HepG2 (cell line): ENCODE measurements around the gene PACC1. TPM values are rescaled to one million over a fixed set of nuclear protein-coding genes. Genes with fewer than 3 reads are reported as not detected.

ENCODE experiments used
- ATAC-seq: fragments of 200-7000 bp; cut with Tn5 transposase; 3 replicates; pipeline ENCODE4 v1.9.1; 2020; ENCODE audit warnings: mild to moderate bottlenecking, moderate library complexity
- BruUV-seq: library from RNA; stranded (reverse); fragments of 400-500 nt; replicated peaks from 2 replicates; lab custom pipeline; 2021; lab: Mats Ljungman, UMichigan
- CTCF ChIA-PET: fragments of 300-600 bp; formaldehyde crosslinking; extraction: SDS; loops from one replicate; lab custom pipeline; 2021; ENCODE audit warnings: low total read pairs, inconsistent platforms, low intra/inter-chr PET ratio; lab: Yijun Ruan, JAX
- POLR2A ChIA-PET: fragments of 350-600 bp; sonication (Branson Sonifier 250); formaldehyde crosslinking; loops from one replicate; lab custom pipeline; 2020; ENCODE audit warnings: antibody characterized with exemption, inconsistent platforms; lab: Yijun Ruan, JAX
- DNase-seq: peaks from one replicate; pipeline ENCODE4 v3.0.0-alpha.2; 2015; ENCODE audit warnings: low spot score
- FAIRE-seq: peaks from 3 replicates; lab custom pipeline; 2011; peaks lifted over from hg19 to GRCh38; lab: Jason Lieb, UNC
- H2AFZ ChIP-seq: one replicate; pipeline ENCODE4 v1.6.1; 2011; ENCODE audit warnings: low read length, inconsistent platforms
- H3K27ac ChIP-seq: fragments of 300-600 bp; 3 replicates; pipeline ENCODE4 v1.8.0; 2011; ENCODE audit warnings: mixed run types, mild to moderate bottlenecking, mixed read lengths, low read length, inconsistent platforms; ENCODE audit not compliant: insufficient read depth; ENCODE audit errors: extremely low read length
- H3K27me3 ChIP-seq, 2 experiments: fragments of 200-600 bp in 1 of 2; 2 replicates in 1 of 2; 3 replicates in 1 of 2; pipeline versions ENCODE4 v1.6.0 to v1.8.0; 2011; ENCODE audit warnings: low read length in 2 of 2, mild to moderate bottlenecking in 2 of 2, moderate library complexity in 2 of 2, inconsistent platforms in 1 of 2; ENCODE audit not compliant: insufficient read depth in 2 of 2, control insufficient read depth in 1 of 2
- H3K36me3 ChIP-seq, 2 experiments: fragments of 200-600 bp in 1 of 2; replicated peaks in 1 of 2; 2 replicates in 1 of 2; 3 replicates in 1 of 2; pipeline versions ENCODE4 v1.5.1 to v1.8.0; 2011; ENCODE audit warnings: low read length in 2 of 2, inconsistent platforms in 1 of 2; ENCODE audit not compliant: insufficient read depth in 2 of 2, control insufficient read depth in 1 of 2
- H3K4me1 ChIP-seq: 2 replicates; pipeline ENCODE4 v1.5.1; 2012; ENCODE audit warnings: low read length, inconsistent platforms; ENCODE audit not compliant: insufficient read depth
- H3K4me2 ChIP-seq: 2 replicates; pipeline ENCODE4 v1.6.0; 2011; ENCODE audit warnings: low read depth, low read length, inconsistent platforms
- H3K4me3 ChIP-seq, 3 experiments: fragments of 200-600 bp in 1 of 3; sonication (generic), shearing (Covaris generic) in 1 of 3; replicated peaks in 1 of 3; 2 replicates each; pipeline ENCODE4 v1.5.1; 2011 to 2016; ENCODE audit warnings: low read length in 3 of 3, inconsistent platforms in 2 of 3, low read depth in 2 of 3, mild to moderate bottlenecking in 2 of 3, control low read depth in 1 of 3, mixed read lengths in 1 of 3; ENCODE audit not compliant: insufficient read depth in 1 of 3
- H3K79me2 ChIP-seq: one replicate; pipeline ENCODE4 v1.6.1; 2011; ENCODE audit warnings: low read length, inconsistent platforms; ENCODE audit not compliant: insufficient read depth
- H3K9ac ChIP-seq: 2 replicates; pipeline ENCODE4 v1.6.0; 2011; ENCODE audit warnings: mild to moderate bottlenecking, low read depth, low read length, inconsistent platforms; ENCODE audit not compliant: insufficient read depth
- H3K9me3 ChIP-seq: 2 replicates; pipeline ENCODE4 v1.5.1; 2012; ENCODE audit warnings: mild to moderate bottlenecking, low read length
- H4K20me1 ChIP-seq: 2 replicates; pipeline ENCODE4 v1.6.0; 2011; ENCODE audit warnings: inconsistent platforms, mild to moderate bottlenecking, low read length, moderate library complexity; ENCODE audit not compliant: insufficient read depth
- ATF7 ChIP-seq, 2 experiments: fragments of 450-650 bp in 1 of 2; sonication (generic) in 1 of 2; formaldehyde crosslinking in 1 of 2; IDR thresholded peaks; 2 replicates each; pipeline versions ENCODE4 v1.4.0 to v1.6.1; 2016 to 2020; ENCODE audit warnings: antibody characterized with exemption in 1 of 2, mild to moderate bottlenecking in 1 of 2, missing genetic modification reagents in 1 of 2
- HOXA5 ChIP-seq: sonication (generic); formaldehyde crosslinking; IDR thresholded peaks from 2 replicates; pipeline ENCODE4 v1.4.0; 2020; ENCODE audit warnings: missing genetic modification reagents
- KMT2B ChIP-seq: IDR thresholded peaks from 2 replicates; pipeline ENCODE4 v1.6.1; 2016; ENCODE audit warnings: missing genetic modification reagents, missing compliant biosample characterization
- RXRA ChIP-seq: sonication (generic); formaldehyde crosslinking; IDR thresholded peaks from 2 replicates; pipeline ENCODE4 v1.5.1; 2020; ENCODE audit warnings: missing genetic modification reagents
- RXRB ChIP-seq: IDR thresholded peaks from 2 replicates; pipeline ENCODE4 v1.6.1; 2016; ENCODE audit warnings: borderline replicate concordance, missing genetic modification reagents, missing compliant biosample characterization
- SIN3B ChIP-seq: fragments of 150-350 bp; IDR thresholded peaks from 2 replicates; pipeline ENCODE4 v1.6.1; 2014; ENCODE audit warnings: low read length
- SOX6 ChIP-seq, 2 experiments: fragments of 450-650 bp in 1 of 2; sonication (generic) in 1 of 2; formaldehyde crosslinking in 1 of 2; IDR thresholded peaks; 2 replicates each; pipeline versions ENCODE4 v1.4.0 to v1.6.1; 2017 to 2020; ENCODE audit warnings: antibody characterized with exemption in 1 of 2, mild to moderate bottlenecking in 1 of 2, missing genetic modification reagents in 1 of 2
- ZNF326 ChIP-seq: sonication (generic); formaldehyde crosslinking; IDR thresholded peaks from 2 replicates; pipeline ENCODE4 v1.4.0; 2020; ENCODE audit warnings: missing genetic modification reagents, borderline replicate concordance
- ZNF33A ChIP-seq: sonication (generic); formaldehyde crosslinking; IDR thresholded peaks from 2 replicates; pipeline ENCODE4 v1.5.1; 2020; ENCODE audit warnings: missing genetic modification reagents, mild to moderate bottlenecking, moderate library complexity, borderline replicate concordance
- WGBS: methylation state at CpG from one replicate; pipeline ENCODE4 v1.1.6; 2017; ENCODE audit warnings: low lambda C conversion rate; 5-methylcytosine and 5-hydroxymethylcytosine counted together
- in situ Hi-C: cut with HindIII; loops from 2 replicates; pipeline ENCODE4 v1.10.0; 2017; ENCODE audit warnings: low pct_unique_long_range_greater_than_20kb; ENCODE audit not compliant: extremely low pct_ligation_motif_present
- intact Hi-C: fragments of 100-400 bp; cut with micrococcal nuclease; formaldehyde crosslinking; loops from one replicate; pipeline ENCODE4 v1.10.0; 2022; ENCODE audit not compliant: unreplicated experiment
- polyA plus RNA-seq, 8 experiments: library from polyadenylated mRNA; depleted of rRNA in 3 of 8; stranded (reverse) in 7 of 8; unstranded in 1 of 8; fragments of >200 nt; fragmentation: Illumina TruSeq in 4 of 8; extraction: Trizol in 4 of 8; gene quantifications; 2 replicates each; pipeline versions ENCODE4 v1.2.1 to v1.2.3, GENCODE V29; 2011 to 2016; ENCODE audit warnings: low read depth in 4 of 8, missing spikeins in 1 of 8, mixed read lengths in 1 of 8; ENCODE audit not compliant: insufficient read depth in 1 of 8
- total RNA-seq, 5 experiments: library from RNA; depleted of rRNA; stranded (reverse); fragments of >200 nt; fragmentation: Illumina TruSeq; extraction: Trizol; gene quantifications; 2 replicates each; pipeline ENCODE4 v1.2.3, GENCODE V29; 2016; ENCODE audit warnings: low read depth in 1 of 5
- TF ChIP-seq, protein P1 (sequence below): sonication (generic); formaldehyde crosslinking; IDR thresholded peaks from 2 replicates; pipeline ENCODE4 v1.4.0; 2020; ENCODE audit warnings: missing genetic modification reagents
- TF ChIP-seq, protein P2 (sequence below): sonication (generic); formaldehyde crosslinking; IDR thresholded peaks from 2 replicates; pipeline ENCODE4 v1.4.0; 2020; ENCODE audit warnings: mild to moderate bottlenecking, missing genetic modification reagents
- TF ChIP-seq, protein P3 (sequence below), 2 experiments: sonication (generic) in 1 of 2; formaldehyde crosslinking in 1 of 2; IDR thresholded peaks; 2 replicates each; pipeline versions ENCODE4 v1.4.0 to v1.6.1; 2016 to 2020; ENCODE audit warnings: borderline replicate concordance in 1 of 2, low read depth in 1 of 2, mild to moderate bottlenecking in 1 of 2, missing genetic modification reagents in 1 of 2

The PACC1 gene
- total and polyA plus RNA-seq, 2 of the 13 experiments (the other 11 are each of a cell fraction or from before 2014, with no cell fraction given), result 9.4 to 10.7 TPM

DNA sequence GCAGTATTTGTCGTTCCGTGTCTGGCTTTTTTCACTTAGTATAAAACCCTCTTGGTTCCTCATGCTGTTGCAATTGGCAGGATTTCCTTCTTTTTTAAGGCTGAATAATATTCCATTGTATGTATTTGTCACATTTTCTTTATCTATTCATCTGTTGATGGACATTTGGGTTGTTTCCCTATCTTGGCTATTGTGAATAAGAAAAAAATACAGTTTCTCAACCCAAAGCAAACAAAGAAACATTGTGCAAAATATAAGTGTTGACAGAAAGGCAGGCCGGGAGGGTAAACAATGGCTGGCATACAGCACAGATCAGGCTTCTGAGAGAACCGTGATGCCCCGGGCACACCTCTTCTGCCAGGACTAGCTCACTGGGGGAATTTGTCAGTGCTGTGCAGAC lies 45.0 kb upstream of the PACC1 start:
- DNase-seq, result no peak
- Histone ChIP-seq H3K36me3 (no peaks in the 10 kb centered on the region), H3K9me3 (peaks cover 10% of the 10 kb centered on the region; the same call in 1 of the 2 replicates), H3K27ac (no peak overlapping the region), H3K4me2 (no peak overlapping the region), H3K4me3 (no peak overlapping the region), H3K4me1 (peaks cover 30% of the 10 kb centered on the region), H3K9ac (no peak overlapping the region), H2AFZ (no peak overlapping the region), H4K20me1 (no peaks in the 10 kb centered on the region), H3K27me3 (peaks cover 0 to 14% of the 10 kb centered on the region in 2 experiments; a peak in 1 of 5 replicates), H3K79me2 (no peaks in the 10 kb centered on the region)
- in situ Hi-C loops, result loop anchor here (5.0 to 10.0 kb wide), 2 partner anchors 95 to 397 kb away; no protein-coding TSS in a partner anchor
- 35% methylated on average over 5 of the region's 5 CpGs for WGBS
- no peak for ATAC-seq
- FAIRE-seq, result no peak
- BruUV-seq, result no TSS peak
- ChIA-PET POLR2A (no interaction called here), CTCF (no interaction called here)
- intact Hi-C loops, result loop anchor here (5.0 kb wide), 1 partner anchor 92 kb away; no protein-coding TSS in a partner anchor
- no peak for TF ChIP-seq RXRA (CRISPR knock-in tag)
- TF ChIP-seq, protein P1, sequence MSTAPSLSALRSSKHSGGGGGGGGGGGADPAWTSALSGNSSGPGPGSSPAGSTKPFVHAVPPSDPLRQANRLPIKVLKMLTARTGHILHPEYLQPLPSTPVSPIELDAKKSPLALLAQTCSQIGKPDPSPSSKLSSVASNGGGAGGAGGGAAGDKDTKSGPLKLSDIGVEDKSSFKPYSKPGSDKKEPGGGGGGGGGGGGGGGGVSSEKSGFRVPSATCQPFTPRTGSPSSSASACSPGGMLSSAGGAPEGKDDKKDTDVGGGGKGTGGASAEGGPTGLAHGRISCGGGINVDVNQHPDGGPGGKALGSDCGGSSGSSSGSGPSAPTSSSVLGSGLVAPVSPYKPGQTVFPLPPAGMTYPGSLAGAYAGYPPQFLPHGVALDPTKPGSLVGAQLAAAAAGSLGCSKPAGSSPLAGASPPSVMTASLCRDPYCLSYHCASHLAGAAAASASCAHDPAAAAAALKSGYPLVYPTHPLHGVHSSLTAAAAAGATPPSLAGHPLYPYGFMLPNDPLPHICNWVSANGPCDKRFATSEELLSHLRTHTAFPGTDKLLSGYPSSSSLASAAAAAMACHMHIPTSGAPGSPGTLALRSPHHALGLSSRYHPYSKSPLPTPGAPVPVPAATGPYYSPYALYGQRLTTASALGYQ (CRISPR knock-in tag), result no peak
- TF ChIP-seq, protein P2, sequence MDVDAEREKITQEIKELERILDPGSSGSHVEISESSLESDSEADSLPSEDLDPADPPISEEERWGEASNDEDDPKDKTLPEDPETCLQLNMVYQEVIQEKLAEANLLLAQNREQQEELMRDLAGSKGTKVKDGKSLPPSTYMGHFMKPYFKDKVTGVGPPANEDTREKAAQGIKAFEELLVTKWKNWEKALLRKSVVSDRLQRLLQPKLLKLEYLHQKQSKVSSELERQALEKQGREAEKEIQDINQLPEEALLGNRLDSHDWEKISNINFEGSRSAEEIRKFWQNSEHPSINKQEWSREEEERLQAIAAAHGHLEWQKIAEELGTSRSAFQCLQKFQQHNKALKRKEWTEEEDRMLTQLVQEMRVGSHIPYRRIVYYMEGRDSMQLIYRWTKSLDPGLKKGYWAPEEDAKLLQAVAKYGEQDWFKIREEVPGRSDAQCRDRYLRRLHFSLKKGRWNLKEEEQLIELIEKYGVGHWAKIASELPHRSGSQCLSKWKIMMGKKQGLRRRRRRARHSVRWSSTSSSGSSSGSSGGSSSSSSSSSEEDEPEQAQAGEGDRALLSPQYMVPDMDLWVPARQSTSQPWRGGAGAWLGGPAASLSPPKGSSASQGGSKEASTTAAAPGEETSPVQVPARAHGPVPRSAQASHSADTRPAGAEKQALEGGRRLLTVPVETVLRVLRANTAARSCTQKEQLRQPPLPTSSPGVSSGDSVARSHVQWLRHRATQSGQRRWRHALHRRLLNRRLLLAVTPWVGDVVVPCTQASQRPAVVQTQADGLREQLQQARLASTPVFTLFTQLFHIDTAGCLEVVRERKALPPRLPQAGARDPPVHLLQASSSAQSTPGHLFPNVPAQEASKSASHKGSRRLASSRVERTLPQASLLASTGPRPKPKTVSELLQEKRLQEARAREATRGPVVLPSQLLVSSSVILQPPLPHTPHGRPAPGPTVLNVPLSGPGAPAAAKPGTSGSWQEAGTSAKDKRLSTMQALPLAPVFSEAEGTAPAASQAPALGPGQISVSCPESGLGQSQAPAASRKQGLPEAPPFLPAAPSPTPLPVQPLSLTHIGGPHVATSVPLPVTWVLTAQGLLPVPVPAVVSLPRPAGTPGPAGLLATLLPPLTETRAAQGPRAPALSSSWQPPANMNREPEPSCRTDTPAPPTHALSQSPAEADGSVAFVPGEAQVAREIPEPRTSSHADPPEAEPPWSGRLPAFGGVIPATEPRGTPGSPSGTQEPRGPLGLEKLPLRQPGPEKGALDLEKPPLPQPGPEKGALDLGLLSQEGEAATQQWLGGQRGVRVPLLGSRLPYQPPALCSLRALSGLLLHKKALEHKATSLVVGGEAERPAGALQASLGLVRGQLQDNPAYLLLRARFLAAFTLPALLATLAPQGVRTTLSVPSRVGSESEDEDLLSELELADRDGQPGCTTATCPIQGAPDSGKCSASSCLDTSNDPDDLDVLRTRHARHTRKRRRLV (CRISPR knock-in tag), result no peak
- TF ChIP-seq SOX6 (IDR thresholded peaks at IDR 0.05), result no peak
- TF ChIP-seq SOX6 (CRISPR knock-in tag; IDR thresholded peaks at IDR 0.05), result 0 out of 2 replicates have a peak, but pooled peaks have one; percentile 11
- no peak for TF ChIP-seq ZNF326 (CRISPR knock-in tag)
- no peak for TF ChIP-seq KMT2B (CRISPR knock-in tag)
- TF ChIP-seq RXRB (CRISPR knock-in tag), result no peak
- no peak for TF ChIP-seq ZNF33A (CRISPR knock-in tag)
- no peak for TF ChIP-seq ATF7 (IDR thresholded peaks at IDR 0.05)
- no peak for TF ChIP-seq ATF7 (CRISPR knock-in tag; IDR thresholded peaks at IDR 0.05)
- no peak for TF ChIP-seq SIN3B
- TF ChIP-seq, protein P3, sequence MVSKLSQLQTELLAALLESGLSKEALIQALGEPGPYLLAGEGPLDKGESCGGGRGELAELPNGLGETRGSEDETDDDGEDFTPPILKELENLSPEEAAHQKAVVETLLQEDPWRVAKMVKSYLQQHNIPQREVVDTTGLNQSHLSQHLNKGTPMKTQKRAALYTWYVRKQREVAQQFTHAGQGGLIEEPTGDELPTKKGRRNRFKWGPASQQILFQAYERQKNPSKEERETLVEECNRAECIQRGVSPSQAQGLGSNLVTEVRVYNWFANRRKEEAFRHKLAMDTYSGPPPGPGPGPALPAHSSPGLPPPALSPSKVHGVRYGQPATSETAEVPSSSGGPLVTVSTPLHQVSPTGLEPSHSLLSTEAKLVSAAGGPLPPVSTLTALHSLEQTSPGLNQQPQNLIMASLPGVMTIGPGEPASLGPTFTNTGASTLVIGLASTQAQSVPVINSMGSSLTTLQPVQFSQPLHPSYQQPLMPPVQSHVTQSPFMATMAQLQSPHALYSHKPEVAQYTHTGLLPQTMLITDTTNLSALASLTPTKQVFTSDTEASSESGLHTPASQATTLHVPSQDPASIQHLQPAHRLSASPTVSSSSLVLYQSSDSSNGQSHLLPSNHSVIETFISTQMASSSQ (IDR thresholded peaks at IDR 0.05; ENCODE audit: low read depth), result no peak
- TF ChIP-seq, protein P3 (CRISPR knock-in tag; IDR thresholded peaks at IDR 0.05; ENCODE audit: borderline replicate concordance), result no peak
- TF ChIP-seq HOXA5, result no peak
